Activated CD8-positive, alpha-beta T cell treated with anti-CD3 and anti-CD28 coated beads for 36 hours (primary cell): Measurements from ENCODE around the gene SPRYD3. TPM values are rescaled to one million over a fixed set of nuclear protein-coding genes. Genes with fewer than 3 reads are reported as not detected.
A peak's percentile ranks its signal among the peaks of the same experiment; 100 is the strongest.

Experiments used
- ATAC-seq: fragments of 200-7000 bp; cut with Tn5 transposase; one replicate; pipeline ENCODE4 v1.10.0; 2021; ENCODE audit warnings: mild to moderate bottlenecking, moderate library complexity
- CTCF ChIA-PET: fragments of 350-600 bp; sonication (Branson Sonifier 250); formaldehyde crosslinking; loops from one replicate; lab custom pipeline; 2021; ENCODE audit warnings: antibody characterized with exemption; lab: Charles Lee
- POLR2A ChIA-PET: fragments of 350-600 bp; sonication (Branson Sonifier 250); formaldehyde crosslinking; loops from one replicate; lab custom pipeline; 2021; ENCODE audit warnings: antibody characterized with exemption; lab: Charles Lee
- DNase-seq: peaks from one replicate; pipeline ENCODE4 v3.0.0-alpha.2; 2020
- H3K27ac Mint-ChIP-seq: one replicate; pipeline ENCODE4 v1.8.0; 2021; ENCODE audit warnings: mild to moderate bottlenecking, mixed read lengths
- H3K27me3 Mint-ChIP-seq: one replicate; pipeline ENCODE4 v1.8.0; 2021; ENCODE audit warnings: mixed read lengths
- H3K36me3 Mint-ChIP-seq: one replicate; pipeline ENCODE4 v1.8.0; 2021; ENCODE audit warnings: low read depth, mixed read lengths
- H3K4me1 Mint-ChIP-seq: one replicate; pipeline ENCODE4 v1.8.0; 2021; ENCODE audit warnings: low read depth, mixed read lengths
- H3K4me3 Mint-ChIP-seq: one replicate; pipeline ENCODE4 v1.8.0; 2021; ENCODE audit warnings: mild to moderate bottlenecking, moderate library complexity, mixed read lengths
- H3K9me3 Mint-ChIP-seq: one replicate; pipeline ENCODE4 v1.8.0; 2021; ENCODE audit warnings: mixed read lengths
- intact Hi-C: fragments of 100-400 bp; cut with micrococcal nuclease; formaldehyde crosslinking; loops from one replicate; pipeline ENCODE4 v1.10.0; 2022
- total RNA-seq, 2 experiments: library from RNA; stranded (reverse); gene quantifications; one replicate each; pipeline ENCODE4 v1.2.3, GENCODE V29; 2021
- TF ChIP-seq, protein P1 (sequence below): fragments of 200-600 bp; IDR thresholded peaks from one replicate; pipeline ENCODE4 v1.8.0; 2022; ENCODE audit warnings: antibody characterized with exemption, mild to moderate bottlenecking

Gene SPRYD3
- total RNA-seq, 2 experiments from 2014 or later: 24.8 to 25.0 TPM

DNA sequence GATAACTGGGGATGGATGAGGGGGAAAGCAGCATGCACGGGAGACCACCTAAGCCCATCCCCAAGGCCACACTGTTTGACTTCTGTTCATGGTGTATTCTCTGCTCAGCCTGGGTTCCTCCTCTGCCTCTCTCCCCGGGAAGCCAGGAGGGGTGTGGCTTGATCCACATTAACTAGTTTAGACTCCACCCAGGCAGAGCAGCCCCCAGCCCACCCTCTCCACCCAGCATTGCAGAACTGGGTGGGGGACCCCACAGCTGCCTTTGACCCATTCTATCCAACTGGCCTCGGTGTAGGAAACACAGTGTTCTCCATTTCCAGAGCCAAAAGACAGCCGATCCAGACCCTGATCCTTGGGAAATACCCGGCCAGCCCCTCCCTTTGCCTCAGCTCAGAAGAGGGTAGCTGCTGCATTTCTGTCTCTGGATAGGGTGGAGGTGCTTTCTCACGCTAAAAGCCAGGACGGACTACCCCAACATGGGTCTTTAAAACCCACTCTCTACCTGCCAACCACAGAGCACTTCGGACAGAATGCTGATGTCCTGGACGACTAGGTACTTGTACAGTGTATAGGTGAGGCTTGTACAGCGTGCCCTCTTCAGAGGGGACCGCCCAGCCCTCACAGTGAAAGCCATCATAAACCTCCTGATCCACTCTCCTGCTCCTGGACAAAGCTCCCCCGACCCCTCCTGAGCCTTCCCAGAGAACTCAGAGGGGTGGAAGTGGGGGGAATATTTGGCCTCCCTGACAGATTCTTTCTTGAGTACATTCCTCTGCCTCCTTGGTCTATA is 9.4 kb downstream of the SPRYD3 start:
- no peaks in the 10 kb centered on the region for H3K27me3 Mint-ChIP-seq
- H3K4me1 Mint-ChIP-seq: peaks cover 17% of the 10 kb centered on the region
- POLR2A ChIA-PET: interaction anchor here (1.1 to 5.6 kb wide), 4 partner anchors 10 to 33 kb away, joined by 3 to 37 read pairs (median 20); partner anchors contain the start of genes IGFBP6 and SPRYD3
- no peaks in the 10 kb centered on the region for H3K9me3 Mint-ChIP-seq
- CTCF ChIA-PET: interaction anchor here (1.2 to 12.1 kb wide), 2 partner anchors 21 to 22 kb away, joined by 3 to 553 read pairs; partner anchors contain the start of genes IGFBP6, SOAT2 and SPRYD3
- H3K36me3 Mint-ChIP-seq: peaks cover 33% of the 10 kb centered on the region
- intact Hi-C loops: no loop called here
- ATAC-seq: no peak
- DNase-seq: no peak
- TF ChIP-seq, protein P1, sequence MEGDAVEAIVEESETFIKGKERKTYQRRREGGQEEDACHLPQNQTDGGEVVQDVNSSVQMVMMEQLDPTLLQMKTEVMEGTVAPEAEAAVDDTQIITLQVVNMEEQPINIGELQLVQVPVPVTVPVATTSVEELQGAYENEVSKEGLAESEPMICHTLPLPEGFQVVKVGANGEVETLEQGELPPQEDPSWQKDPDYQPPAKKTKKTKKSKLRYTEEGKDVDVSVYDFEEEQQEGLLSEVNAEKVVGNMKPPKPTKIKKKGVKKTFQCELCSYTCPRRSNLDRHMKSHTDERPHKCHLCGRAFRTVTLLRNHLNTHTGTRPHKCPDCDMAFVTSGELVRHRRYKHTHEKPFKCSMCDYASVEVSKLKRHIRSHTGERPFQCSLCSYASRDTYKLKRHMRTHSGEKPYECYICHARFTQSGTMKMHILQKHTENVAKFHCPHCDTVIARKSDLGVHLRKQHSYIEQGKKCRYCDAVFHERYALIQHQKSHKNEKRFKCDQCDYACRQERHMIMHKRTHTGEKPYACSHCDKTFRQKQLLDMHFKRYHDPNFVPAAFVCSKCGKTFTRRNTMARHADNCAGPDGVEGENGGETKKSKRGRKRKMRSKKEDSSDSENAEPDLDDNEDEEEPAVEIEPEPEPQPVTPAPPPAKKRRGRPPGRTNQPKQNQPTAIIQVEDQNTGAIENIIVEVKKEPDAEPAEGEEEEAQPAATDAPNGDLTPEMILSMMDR: no peak
- H3K27ac Mint-ChIP-seq: no peak overlapping the region
- H3K4me3 Mint-ChIP-seq: no peak overlapping the region

DNA sequence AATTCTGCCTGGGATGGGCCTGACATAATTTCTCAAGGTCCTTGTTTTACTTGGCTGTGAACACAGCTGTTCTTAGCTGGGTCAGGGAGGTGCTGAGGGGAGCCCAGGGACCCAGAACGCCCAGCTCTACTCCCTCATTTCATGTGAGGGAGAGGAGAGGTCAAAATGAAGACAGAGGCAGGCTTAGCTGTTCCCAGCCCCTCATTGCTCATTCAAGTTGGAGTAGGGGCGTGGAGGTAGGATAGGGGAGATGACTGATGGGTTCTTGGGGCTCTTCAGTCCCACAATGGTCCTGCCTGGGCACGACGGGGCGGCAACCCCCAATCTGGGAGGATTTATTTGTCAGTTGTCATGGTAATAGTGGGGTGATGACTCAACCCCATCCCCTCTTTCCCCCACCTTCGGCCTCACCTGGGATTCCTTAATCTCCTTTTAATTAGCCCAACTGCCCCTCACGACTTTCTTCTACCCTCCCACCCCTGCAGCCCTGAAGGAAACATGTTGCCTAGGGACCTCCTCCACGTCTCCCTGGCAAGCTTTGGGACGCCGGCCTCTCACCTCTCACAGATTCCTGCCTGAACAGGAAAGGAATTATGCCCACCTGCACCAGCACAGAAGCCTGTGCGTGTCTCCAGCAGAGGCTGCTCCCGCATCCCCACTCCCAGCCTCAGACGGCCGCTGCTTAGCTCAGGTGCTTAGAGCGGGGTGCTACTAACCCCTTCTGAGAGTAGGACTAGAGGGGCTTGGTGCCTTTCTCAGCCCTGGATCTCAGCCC is 10.2 kb downstream of the SPRYD3 start:
- peaks cover 28% of the 10 kb centered on the region for H3K36me3 Mint-ChIP-seq
- H3K27me3 Mint-ChIP-seq: no peaks in the 10 kb centered on the region
- no peaks in the 10 kb centered on the region for H3K9me3 Mint-ChIP-seq
- DNase-seq (no peak), ATAC-seq (no peak)
- no peak overlapping the region for H3K4me3 Mint-ChIP-seq
- CTCF ChIA-PET: interaction anchor here (1.2 to 12.1 kb wide), 4 partner anchors 14 to 145 kb away, joined by 3 to 553 read pairs (median 48); partner anchors contain the start of genes IGFBP6, SOAT2 and SPRYD3
- intact Hi-C loops: no loop called here
- TF ChIP-seq, protein P1: no peak
- peaks cover 14% of the 10 kb centered on the region for H3K4me1 Mint-ChIP-seq
- POLR2A ChIA-PET: interaction anchor here (1.1 to 5.6 kb wide), 3 partner anchors 10 to 34 kb away, joined by 3 to 37 read pairs (median 32); partner anchors contain the start of genes IGFBP6 and SPRYD3
- peak overlapping the region; percentile 29 for H3K27ac Mint-ChIP-seq

DNA sequence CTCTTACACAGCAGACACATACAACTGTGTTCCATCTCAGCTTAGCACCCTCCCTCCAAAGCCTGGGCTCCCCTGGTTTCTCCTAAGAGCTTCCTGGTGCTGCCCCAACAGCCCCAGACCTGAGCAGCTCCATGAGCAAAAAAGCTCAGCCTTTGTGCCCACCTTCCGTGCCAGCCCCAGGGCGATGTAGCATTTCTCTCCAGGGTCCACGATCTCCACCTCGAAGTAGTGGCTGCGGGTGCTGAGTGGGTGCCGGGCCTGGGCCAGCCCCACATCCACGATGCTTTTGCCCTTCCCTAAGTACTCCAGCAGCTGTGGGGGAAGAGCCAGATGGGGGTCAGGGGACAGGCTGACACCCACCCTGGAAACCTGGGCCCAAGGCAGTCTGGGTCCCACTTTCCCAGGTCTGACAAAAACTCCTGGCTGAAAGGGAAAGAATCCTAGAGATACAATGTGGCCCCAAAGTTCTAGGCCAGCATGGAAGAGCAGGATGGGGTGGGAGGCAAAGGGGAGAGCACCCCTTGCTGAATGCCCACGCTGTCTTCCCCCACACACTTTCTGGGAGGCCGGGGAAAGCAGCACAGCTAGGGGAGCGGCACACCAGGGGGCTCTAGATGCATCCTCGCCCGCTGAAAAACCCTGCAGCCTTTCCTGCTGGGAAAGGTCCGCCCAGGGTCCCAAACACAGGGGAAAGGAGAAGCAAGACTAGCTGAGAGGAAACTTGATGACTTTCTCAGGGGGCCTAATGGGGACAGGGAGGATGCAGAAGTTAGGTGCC is 11.0 kb downstream of the SPRYD3 start:
- no peak for DNase-seq
- Mint-ChIP-seq H3K27me3 (no peaks in the 10 kb centered on the region), H3K27ac (peak overlapping the region; percentile 29), H3K9me3 (no peaks in the 10 kb centered on the region), H3K4me3 (no peak overlapping the region), H3K36me3 (peaks cover 25% of the 10 kb centered on the region), H3K4me1 (peaks cover 12% of the 10 kb centered on the region)
- intact Hi-C loops: loop anchor here (2.0 kb wide), 1 partner anchor 31 kb away; no protein-coding TSS in a partner anchor
- CTCF ChIA-PET: interaction anchor here (0.8 to 12.1 kb wide), 5 partner anchors 13 to 146 kb away, joined by 3 to 553 read pairs (median 4); partner anchors contain the start of genes IGFBP6, SOAT2 and SPRYD3
- POLR2A ChIA-PET: interaction anchor here (0.5 to 5.6 kb wide), 3 partner anchors 11 to 168 kb away, joined by 4 to 37 read pairs (median 32); partner anchors contain the start of genes IGFBP6 and SPRYD3
- ATAC-seq: no peak
- TF ChIP-seq, protein P1: no peak

DNA sequence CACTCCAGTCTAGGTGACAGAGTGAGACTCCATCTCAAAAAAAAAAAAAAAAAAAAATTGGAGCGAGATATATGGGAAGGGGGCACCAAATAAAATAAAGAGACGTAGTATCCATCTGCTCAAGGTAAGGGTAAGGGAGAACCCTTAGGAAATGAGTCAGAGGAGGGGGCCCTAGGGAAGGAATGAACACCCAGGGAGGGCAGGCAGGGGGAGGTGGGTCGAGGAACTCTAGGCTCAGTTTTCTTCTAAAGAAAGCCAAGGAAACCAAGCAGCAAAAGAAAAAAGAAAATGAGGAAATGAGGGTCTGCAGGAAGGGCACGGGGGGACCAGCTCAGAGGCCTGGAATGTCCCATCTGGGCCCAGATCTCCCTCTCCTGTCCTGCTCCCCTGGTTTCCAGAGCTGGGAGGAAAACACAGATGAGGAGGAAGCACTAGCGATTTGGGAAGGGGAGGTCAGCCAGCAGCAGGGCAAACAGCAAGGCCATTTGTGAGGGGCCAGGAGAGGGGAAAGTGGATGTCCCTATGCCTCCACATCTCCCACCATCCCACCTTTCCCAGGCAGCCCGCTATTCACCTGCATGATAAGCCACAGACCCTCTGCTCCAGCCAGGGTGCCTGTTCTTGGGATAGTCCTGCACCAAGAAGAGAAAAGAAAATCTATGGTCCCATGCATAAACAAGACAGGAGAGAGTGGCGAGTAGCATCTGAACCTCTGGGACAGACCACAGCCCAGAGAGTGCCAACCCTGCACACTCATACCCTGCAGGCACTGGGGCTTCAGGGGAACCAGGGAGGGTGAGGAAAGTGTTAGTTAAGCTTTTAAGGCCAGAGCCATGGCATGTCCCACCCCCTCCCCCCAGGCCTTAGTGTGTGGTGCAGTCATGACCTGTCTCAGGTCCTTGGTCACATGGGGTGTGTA is 11.9 kb downstream of the SPRYD3 start:
- intact Hi-C loops: loop anchor here (2.0 kb wide), 1 partner anchor 31 kb away; no protein-coding TSS in a partner anchor
- POLR2A ChIA-PET: interaction anchor here (0.5 to 5.6 kb wide), 4 partner anchors 12 to 169 kb away, joined by 4 to 37 read pairs (median 22); partner anchors contain the start of genes IGFBP6, SOAT2 and SPRYD3
- DNase-seq (peak; percentile 45), ATAC-seq (peak; percentile 44)
- Mint-ChIP-seq H3K9me3 (no peaks in the 10 kb centered on the region), H3K4me3 (no peak overlapping the region), H3K36me3 (peaks cover 19% of the 10 kb centered on the region), H3K27me3 (no peaks in the 10 kb centered on the region), H3K4me1 (peaks cover 12% of the 10 kb centered on the region), H3K27ac (peak overlapping the region; percentile 47)
- TF ChIP-seq, protein P1: no peak
- CTCF ChIA-PET: interaction anchor here (0.8 to 12.1 kb wide), 11 partner anchors 13 to 211 kb away, joined by 3 to 553 read pairs (median 11); partner anchors contain the start of genes IGFBP6, SOAT2 and SPRYD3
